Ecto neural progenitor cell (in vitro differentiated cells): ENCODE data around the gene DDR1.

Experiments used
- DNase-seq: peaks from one replicate; pipeline ENCODE4 v3.0.0-alpha.2; 2018; ENCODE audit warnings: low spot score

The DDR1 gene

DNA sequence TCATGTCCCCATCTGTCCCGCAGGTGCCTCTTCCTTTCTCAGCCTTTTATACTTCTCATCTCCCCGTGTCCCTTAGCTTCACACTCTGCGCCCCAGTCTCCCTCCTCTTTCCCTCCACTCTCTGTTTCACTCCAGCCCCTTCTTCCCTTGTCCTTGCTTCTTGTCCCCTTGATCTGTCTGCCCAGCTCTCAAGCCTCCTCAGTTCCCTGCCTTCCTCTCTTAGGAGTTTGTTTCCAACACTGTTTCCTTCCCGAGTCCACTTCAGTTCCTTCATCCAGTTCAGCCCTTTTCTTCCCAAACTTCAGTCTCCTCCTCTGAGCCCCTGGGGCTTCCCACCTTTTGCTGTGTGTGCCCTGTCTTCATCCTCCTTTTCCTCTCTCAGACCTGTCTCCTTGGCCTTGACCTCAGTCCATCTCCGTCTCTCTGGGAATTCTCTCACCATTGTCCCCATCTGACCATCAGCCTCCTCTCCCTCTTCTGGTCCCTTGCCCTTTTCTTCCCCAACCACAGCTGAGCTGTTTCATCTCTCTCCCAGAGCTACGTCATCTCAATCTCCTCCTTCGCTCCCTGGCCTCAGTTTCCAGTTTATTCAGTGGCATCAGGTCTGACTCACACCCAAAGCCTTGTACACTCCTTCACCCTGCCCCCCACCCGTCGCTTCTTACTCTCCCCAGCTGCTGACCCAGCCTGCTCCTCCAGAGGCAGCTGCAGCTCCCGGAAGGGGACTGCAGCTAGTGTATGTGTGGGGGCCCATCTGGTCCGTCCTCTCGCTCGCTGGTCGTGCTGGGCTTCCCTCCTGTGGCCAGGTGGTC, 2.7 kb upstream of the DDR1 start:
- DNase-seq = no peak

DNA sequence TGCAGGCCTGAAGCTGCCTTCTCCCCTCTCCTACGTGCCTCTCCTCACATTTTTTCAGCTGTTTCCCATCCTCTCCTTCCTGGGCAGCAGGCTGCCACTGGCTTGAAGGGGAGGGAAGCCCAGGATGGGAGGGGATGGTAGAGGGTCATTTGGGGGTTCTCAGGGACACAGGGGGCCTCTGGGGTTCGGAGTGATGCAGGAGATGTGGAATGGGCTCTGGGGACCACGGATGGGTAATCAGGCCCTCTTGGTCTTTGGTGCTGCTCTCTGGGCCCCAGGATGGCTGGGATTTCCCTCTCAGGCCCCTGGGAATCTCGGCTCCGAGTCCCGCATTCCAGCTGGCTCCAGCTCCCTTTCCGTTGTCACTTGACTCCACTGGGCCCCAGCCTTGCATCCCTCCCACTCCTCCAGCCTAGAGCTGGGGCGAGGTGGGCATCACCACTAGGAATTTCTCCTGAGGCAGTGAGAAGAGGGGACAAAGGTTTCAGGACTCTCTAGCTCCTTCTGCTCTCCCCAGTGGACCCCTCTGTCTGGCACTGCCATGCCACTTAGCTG, 2.0 kb upstream of the DDR1 start:
- no peak for DNase-seq

DNA sequence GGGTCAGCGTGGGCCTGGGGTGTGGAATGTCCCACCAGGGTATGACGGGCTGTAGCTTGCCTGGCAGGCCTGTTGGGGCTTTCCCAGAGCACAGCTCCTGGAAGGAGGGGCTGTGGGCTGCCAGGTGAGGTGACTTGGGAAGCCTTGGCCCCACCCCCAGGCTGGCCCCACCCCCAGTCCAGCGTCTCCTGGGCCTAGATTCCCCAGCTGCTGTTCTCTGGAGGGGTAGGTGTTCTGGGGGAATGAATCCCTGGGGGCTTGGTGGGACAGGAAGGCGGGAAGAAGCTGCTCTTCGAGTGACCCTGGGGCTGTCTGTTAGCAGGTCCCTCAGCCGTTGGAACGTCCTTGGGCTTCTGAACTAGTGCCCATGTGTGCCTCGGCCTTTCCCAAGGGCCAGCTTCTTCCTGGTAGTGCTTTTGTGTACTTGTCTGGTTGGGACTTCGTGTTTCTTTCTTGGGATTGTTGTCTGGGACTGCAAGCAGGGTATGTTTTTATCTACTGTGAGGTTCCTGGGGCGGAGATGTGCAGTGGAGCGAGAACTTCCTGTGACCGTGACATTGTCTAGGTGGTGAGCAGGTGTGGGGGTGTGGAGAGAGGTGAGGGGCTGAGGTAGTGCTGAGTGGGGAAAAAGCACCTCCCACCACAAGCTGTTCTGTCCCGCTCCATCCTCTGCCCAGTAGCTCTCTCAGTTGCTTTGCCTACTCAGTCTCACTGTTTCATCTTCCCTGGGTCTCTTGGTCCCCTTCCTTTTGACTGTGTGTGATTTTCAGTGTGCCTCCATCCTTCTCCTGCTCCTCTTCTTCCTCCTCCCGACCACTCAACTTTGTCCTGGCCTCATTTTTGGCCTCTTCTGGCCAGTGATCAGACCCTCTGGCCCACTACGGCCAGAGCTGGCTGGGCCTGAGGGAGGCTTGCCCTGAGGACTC, 1.3 kb upstream of the DDR1 start:
- peak; percentile 76 for DNase-seq

DNA sequence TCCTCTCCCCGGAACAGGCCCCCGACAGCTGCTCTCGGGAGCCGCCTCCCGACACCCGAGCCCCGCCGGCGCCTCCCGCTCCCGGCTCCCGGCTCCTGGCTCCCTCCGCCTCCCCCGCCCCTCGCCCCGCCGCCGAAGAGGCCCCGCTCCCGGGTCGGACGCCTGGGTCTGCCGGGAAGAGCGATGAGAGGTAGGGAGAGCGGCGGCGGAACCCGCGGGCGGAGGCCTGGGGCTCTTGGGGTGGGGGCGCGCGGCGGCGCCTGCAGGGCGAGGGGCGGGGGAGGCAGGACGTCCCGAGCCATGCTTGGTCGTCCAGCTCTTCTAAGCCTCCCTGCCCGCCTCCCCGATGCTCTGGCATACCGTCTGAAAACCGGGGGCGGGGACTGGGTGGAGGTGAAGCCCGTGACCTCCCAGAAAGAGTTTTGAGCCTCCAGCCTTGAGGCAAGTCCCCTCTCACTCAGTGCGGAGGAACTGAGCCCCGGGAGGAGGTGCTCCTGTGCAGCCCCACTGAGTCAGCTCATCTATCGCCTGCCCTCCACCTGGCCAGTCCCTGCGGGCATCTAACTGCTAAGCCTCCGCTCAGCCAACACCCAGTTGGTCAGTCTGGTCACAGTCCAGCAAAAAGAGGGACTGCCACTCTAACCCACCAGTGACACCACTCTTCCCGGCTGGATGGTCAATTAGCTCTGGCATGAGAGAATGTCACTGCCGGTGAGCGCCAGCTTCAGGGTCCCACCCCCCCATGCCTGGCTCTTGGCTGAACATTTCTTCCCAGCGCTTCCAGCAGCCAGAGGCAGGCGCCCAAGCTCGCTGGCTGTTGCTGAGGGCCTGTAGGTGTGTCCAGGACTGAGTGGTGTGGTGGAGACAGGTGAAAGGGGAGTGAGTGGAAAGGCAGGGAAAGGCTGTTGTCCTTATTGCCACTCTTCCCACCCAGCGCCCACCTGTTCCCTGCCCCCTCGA, 482 bp downstream of the DDR1 start:
- peak; percentile 75 for DNase-seq

DNA sequence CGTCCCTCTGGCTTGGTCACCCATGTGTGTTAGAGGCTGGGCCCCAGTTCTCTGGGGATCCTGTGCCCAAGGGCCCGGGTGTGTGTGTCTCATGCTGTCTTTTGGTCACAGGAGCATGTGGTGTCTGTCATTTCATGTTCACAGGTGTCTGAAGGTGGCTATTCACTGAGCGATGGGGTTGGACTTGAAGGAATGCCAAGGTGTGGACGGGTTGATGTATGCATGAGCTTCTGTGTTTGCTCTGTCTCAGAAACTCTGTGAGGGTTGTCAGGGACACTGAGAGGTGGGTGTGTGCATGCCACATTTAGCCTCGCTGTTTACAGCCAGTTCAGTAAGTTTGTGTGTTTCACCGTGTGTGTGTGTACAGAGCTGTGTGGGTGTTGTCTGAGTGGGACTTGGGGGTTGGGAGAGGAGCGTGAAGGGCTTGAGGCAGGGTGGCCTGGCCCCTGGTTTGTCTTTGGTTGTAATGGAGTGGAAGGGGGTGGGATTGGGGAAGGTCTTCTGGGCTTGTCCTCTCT, 1.2 kb downstream of the DDR1 start:
- DNase-seq = no peak

GRCh38 chr6:30885999-30886896, 1.9 kb downstream of the DDR1 start:
- peak; percentile 92 for DNase-seq

DNA sequence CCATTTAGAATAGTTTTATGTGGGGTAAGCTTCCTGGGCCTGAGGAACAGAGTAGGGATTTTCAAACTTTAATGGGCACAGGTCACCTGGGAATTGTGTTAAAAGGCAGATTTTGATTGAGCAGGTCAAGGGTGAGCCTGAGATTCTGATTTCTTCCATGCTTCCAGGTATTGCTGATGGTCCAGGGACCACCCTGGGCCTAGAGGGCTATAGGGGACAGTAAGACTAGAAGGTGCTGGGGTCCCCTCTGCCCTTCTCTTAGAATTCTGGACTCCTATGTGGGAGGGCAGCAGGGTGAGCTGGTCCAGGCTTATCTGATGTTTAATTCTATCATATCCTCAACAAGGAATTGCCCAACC, 2.6 kb downstream of the DDR1 start:
- no peak for DNase-seq

GRCh38 chr6:30887901-30888815, 3.8 kb downstream of the DDR1 start:
- DNase-seq = no peak

- DNase-seq = no peak
Observed at GRCh38 chr6:30888816-30889495, 4.6 kb downstream of the DDR1 start.

GRCh38 chr6:30889496-30889885, 5.2 kb downstream of the DDR1 start:
- no peak for DNase-seq

DNA sequence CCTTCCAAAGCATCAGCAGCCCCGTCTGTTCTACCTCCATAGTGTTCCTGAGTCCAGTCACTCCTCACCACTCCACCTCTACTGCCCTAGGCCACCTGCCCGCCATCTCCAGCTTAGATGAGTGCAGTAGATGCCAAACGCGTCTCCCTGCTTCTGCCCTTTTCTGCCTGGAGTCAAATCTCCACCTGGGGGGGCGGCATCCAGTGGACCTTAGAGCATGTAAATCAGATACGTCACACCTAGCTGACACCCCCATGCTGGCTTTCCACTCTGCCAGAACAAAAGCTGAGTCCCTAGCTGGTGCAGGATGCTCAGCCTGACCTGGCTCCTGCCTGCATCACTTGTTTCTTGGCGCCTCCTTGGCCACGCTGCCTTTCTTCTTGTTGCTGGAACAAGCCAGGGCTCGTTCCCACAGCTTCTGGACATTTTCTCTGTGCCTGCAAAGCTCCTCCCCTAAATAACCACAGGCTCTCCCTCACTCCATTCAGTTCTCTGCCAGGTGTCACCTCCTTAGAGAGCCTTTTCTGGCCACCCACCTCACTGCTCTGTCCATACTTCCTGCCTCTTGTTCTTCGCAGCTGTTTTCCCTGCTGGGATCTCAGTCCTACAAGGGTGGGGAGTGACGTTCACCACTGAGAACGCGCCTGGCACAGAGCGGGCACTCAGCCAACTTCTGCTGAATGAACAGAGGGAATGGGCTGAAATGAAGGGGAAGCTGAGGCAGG, 5.8 kb downstream of the DDR1 start:
- DNase-seq = no peak

GRCh38 chr6:30890646-30891449, 6.5 kb downstream of the DDR1 start:
- DNase-seq = no peak

DNA sequence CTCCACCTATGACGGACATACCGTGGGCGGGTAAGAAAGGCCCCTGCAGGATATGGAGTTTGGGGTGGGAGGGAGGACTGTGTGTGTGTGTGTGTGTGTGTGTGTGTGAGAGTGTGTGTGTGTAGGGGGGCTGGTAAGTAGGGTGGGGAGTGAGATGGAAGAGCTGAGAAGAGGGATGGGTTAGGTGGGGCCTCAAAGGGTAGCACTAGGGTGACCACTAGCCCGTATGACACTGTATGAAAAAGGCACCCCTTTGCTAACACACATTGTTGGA, 7.1 kb downstream of the DDR1 start:
- no peak for DNase-seq

GRCh38 chr6:30891816-30892538, 7.7 kb downstream of the DDR1 start:
- DNase-seq = no peak

- DNase-seq = no peak
Observed at GRCh38 chr6:30893001-30893591, 8.8 kb downstream of the DDR1 start.

GRCh38 chr6:30893666-30894065, 9.3 kb downstream of the DDR1 start:
- DNase-seq = no peak
